Loucy (cell line): Measurements from ENCODE around the gene ETHE1.

ENCODE experiments used
- H2AFZ ChIP-seq: fragments of 200-600 bp; sonication (generic); 2 replicates; pipeline ENCODE4 v1.6.0; 2016; ENCODE audit warnings: antibody characterized with exemption, mild to moderate bottlenecking, low read length, moderate library complexity
- H3F3A ChIP-seq: fragments of 200-600 bp; 2 replicates; pipeline ENCODE4 v1.6.0; 2016; ENCODE audit warnings: antibody characterized with exemption, low read depth, mild to moderate bottlenecking
- H3K27me3 ChIP-seq: fragments of 200-600 bp; sonication (generic); 2 replicates; pipeline ENCODE4 v1.6.1; 2014; ENCODE audit warnings: low read length, mild to moderate bottlenecking; ENCODE audit not compliant: insufficient read depth, poor library complexity, severe bottlenecking
- H3K36me3 ChIP-seq: fragments of 200-600 bp; sonication (generic); 2 replicates; pipeline ENCODE4 v1.6.1; 2016; ENCODE audit warnings: low read length; ENCODE audit not compliant: insufficient read depth
- H3K4me1 ChIP-seq: fragments of 200-600 bp; sonication (generic); 2 replicates; pipeline ENCODE4 v1.5.1; 2014; ENCODE audit warnings: low read length, mild to moderate bottlenecking; ENCODE audit not compliant: insufficient read depth, poor library complexity, severe bottlenecking
- H3K4me2 ChIP-seq: fragments of 200-600 bp; sonication (generic); 2 replicates; pipeline ENCODE4 v1.6.0; 2014; ENCODE audit warnings: antibody characterized with exemption, low read length, low read depth, mild to moderate bottlenecking; ENCODE audit not compliant: poor library complexity, severe bottlenecking
- H3K4me3 ChIP-seq: fragments of 200-600 bp; sonication (generic); 2 replicates; pipeline ENCODE4 v1.5.1; 2014; ENCODE audit warnings: low read length, mild to moderate bottlenecking, mixed read lengths; ENCODE audit not compliant: poor library complexity, severe bottlenecking
- H3K79me2 ChIP-seq: fragments of 200-600 bp; sonication (generic); 2 replicates; pipeline ENCODE4 v1.6.1; 2014; ENCODE audit warnings: low read length; ENCODE audit not compliant: insufficient read depth
- H3K9ac ChIP-seq: fragments of 200-600 bp; sonication (generic); 2 replicates; pipeline ENCODE4 v1.6.0; 2014; ENCODE audit warnings: mild to moderate bottlenecking, low read depth, low read length, moderate library complexity; ENCODE audit not compliant: poor library complexity, severe bottlenecking
- H3K9me2 ChIP-seq: fragments of 200-600 bp; sonication (generic); replicated peaks from 2 replicates; pipeline ENCODE4 v1.6.1; 2016; ENCODE audit warnings: low read depth, low read length, mixed read lengths
- H3K9me3 ChIP-seq: fragments of 200-600 bp; sonication (generic); 2 replicates; pipeline ENCODE4 v1.6.1; 2014; ENCODE audit warnings: mild to moderate bottlenecking, antibody characterized with exemption, low read length, low read depth; ENCODE audit not compliant: insufficient read depth
- H4K20me1 ChIP-seq: fragments of 200-600 bp; sonication (generic); 2 replicates; pipeline ENCODE4 v1.6.0; 2014; ENCODE audit warnings: antibody characterized with exemption, low read length, mild to moderate bottlenecking; ENCODE audit not compliant: insufficient read depth, poor library complexity, severe bottlenecking
- EZH2phosphoT487 ChIP-seq: fragments of 200-600 bp; IDR thresholded peaks from 2 replicates; pipeline ENCODE4 v1.6.1; 2018; ENCODE audit warnings: antibody characterized with exemption, mild to moderate bottlenecking, moderate library complexity, borderline replicate concordance
- TF ChIP-seq, protein P1 (sequence below): fragments of 200-600 bp; sonication (generic); conservative IDR thresholded peaks from 2 replicates; pipeline ENCODE4 v1.5.1; 2014; ENCODE audit warnings: mild to moderate bottlenecking, antibody characterized with exemption, low read length

The ETHE1 gene

DNA sequence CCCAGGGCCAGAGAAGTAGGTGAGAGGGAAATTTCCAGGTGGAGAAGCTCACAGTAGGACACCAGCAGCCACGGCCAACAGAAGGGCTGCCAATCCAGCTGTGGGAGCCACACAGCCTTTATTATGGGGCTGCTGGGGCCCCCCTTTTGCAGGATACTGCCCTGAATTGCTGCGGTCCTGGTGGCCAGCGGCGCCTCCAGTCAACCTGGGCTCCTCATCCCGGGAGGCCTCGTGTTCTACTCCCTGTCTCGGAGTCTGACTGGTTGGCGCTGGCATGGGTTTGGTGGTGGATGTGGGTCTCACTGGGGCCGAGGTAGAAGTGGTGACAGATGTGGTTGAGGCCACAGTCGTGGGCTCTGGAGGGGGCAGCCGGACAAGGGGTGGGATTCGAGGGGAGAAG, 65.7 kb downstream of the ETHE1 start:
- no peaks in the 10 kb centered on the region for H3K9me3 ChIP-seq
- no peaks in the 10 kb centered on the region for H4K20me1 ChIP-seq
- peaks cover 5% of the 10 kb centered on the region for H3K4me1 ChIP-seq
- H3K4me3 ChIP-seq: no peak overlapping the region
- no peak overlapping the region for H2AFZ ChIP-seq
- TF ChIP-seq, protein P1, sequence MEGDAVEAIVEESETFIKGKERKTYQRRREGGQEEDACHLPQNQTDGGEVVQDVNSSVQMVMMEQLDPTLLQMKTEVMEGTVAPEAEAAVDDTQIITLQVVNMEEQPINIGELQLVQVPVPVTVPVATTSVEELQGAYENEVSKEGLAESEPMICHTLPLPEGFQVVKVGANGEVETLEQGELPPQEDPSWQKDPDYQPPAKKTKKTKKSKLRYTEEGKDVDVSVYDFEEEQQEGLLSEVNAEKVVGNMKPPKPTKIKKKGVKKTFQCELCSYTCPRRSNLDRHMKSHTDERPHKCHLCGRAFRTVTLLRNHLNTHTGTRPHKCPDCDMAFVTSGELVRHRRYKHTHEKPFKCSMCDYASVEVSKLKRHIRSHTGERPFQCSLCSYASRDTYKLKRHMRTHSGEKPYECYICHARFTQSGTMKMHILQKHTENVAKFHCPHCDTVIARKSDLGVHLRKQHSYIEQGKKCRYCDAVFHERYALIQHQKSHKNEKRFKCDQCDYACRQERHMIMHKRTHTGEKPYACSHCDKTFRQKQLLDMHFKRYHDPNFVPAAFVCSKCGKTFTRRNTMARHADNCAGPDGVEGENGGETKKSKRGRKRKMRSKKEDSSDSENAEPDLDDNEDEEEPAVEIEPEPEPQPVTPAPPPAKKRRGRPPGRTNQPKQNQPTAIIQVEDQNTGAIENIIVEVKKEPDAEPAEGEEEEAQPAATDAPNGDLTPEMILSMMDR: no peak
- no peak for TF ChIP-seq EZH2phosphoT487
- H3K36me3 ChIP-seq: no peaks in the 10 kb centered on the region
- H3K9me2 ChIP-seq: no peaks in the 10 kb centered on the region
- H3K9ac ChIP-seq: no peak overlapping the region
- H3K79me2 ChIP-seq: no peaks in the 10 kb centered on the region
- H3F3A ChIP-seq: no peaks in the 10 kb centered on the region
- no peaks in the 10 kb centered on the region for H3K27me3 ChIP-seq
- no peak overlapping the region for H3K4me2 ChIP-seq

DNA sequence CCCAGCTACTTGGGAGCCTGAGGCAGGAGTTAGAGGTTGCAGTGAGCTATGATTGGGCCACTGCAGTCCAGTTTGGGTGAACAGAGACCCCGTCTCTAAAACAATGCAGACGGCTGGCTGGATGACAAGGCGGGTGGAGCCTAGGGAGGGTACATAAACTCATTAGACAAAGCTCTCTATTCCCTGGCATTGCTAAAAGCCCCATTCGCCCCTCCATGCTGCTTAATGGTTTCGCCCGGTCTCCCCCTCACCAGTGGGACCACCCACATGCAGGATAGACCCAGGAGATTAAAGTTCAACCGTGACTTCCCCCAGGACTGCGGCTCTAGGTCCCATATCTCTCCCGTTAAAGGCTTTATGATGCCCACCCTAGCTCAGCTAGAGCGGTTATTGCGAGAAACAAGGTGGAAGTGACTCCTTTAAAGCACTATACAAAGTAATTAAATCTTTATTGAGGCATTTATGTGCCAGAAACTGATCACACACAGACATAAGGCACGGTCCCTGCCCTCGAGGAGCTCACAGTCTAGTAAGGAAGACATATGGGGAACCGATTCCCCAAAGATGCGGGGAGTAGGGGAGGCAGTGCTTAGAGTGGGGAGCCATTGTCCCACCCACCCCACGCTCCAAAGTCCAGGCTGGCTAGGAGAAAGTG, 66.5 kb downstream of the ETHE1 start:
- no peak overlapping the region for H3K4me2 ChIP-seq
- H3K4me3 ChIP-seq: no peak overlapping the region
- peaks cover 5% of the 10 kb centered on the region for H3K4me1 ChIP-seq
- H3F3A ChIP-seq: no peaks in the 10 kb centered on the region
- no peaks in the 10 kb centered on the region for H3K9me3 ChIP-seq
- no peaks in the 10 kb centered on the region for H3K9me2 ChIP-seq
- TF ChIP-seq EZH2phosphoT487: no peak
- TF ChIP-seq, protein P1: no peak
- no peak overlapping the region for H2AFZ ChIP-seq
- H3K9ac ChIP-seq: no peak overlapping the region
- no peaks in the 10 kb centered on the region for H3K79me2 ChIP-seq
- H4K20me1 ChIP-seq: no peaks in the 10 kb centered on the region
- no peaks in the 10 kb centered on the region for H3K36me3 ChIP-seq
- H3K27me3 ChIP-seq: no peaks in the 10 kb centered on the region

- Histone ChIP-seq H3K4me2 (no peak overlapping the region), H3K4me3 (no peak overlapping the region), H2AFZ (no peak overlapping the region), H3K36me3 (no peaks in the 10 kb centered on the region), H3K79me2 (no peaks in the 10 kb centered on the region), H3K4me1 (peaks cover 1% of the 10 kb centered on the region), H3K27me3 (no peaks in the 10 kb centered on the region), H4K20me1 (no peaks in the 10 kb centered on the region), H3K9me2 (no peaks in the 10 kb centered on the region), H3K9me3 (no peaks in the 10 kb centered on the region), H3F3A (no peaks in the 10 kb centered on the region), H3K9ac (no peak overlapping the region)
- TF ChIP-seq, protein P1: no peak
- TF ChIP-seq EZH2phosphoT487: no peak
These were observed 69.2 kb downstream of the ETHE1 start for GRCh38 chr19:43457809-43458208.
